ENCODE measurements around the gene RBM12.

RBM12 gene

GRCh38 chr20:35602851-35603495 is 61.7 kb downstream of the RBM12 start:
- no peak for DNase-seq (ENCODE audit: low read depth in 4 of 4, low spot score in 1 of 4)

GRCh38 chr20:35601990-35602389 is 62.7 kb downstream of the RBM12 start:
- DNase-seq (ENCODE audit: low read depth in 4 of 4, low spot score in 1 of 4) = no peak

- DNase-seq (ENCODE audit: low read depth in 4 of 4, low spot score in 1 of 4) = peak; percentile 52 to 71 (median 60)
These were observed 63.4 kb downstream of the RBM12 start for GRCh38 chr20:35600993-35601973.

- no peak for DNase-seq (ENCODE audit: low read depth in 4 of 4, low spot score in 1 of 4)
These were observed 64.3 kb downstream of the RBM12 start for GRCh38 chr20:35600176-35600992.

GRCh38 chr20:35599776-35600120 is 65.0 kb downstream of the RBM12 start:
- no peak for DNase-seq (ENCODE audit: low read depth in 4 of 4, low spot score in 1 of 4)
